H9 (cell line): ENCODE results near the gene KCNIP3. TPM values are rescaled to one million over a fixed set of nuclear protein-coding genes. Genes with fewer than 3 reads are reported as not detected.

Experiments used
- DNase-seq: peaks from one replicate; pipeline ENCODE4 v3.0.0-alpha.2; 2017
- H2AFZ ChIP-seq: one replicate; pipeline ENCODE4 v1.6.1; 2013; ENCODE audit warnings: mild to moderate bottlenecking, low read length, control low read depth, moderate library complexity
- H2AK5ac ChIP-seq: 2 replicates; pipeline ENCODE4 v1.6.1; 2013; ENCODE audit warnings: low read length, control low read depth, mixed read lengths; ENCODE audit not compliant: insufficient read length
- H2BK120ac ChIP-seq: one replicate; pipeline ENCODE4 v1.6.1; 2013; ENCODE audit warnings: low read depth, mild to moderate bottlenecking, low read length, control low read depth, inconsistent platforms; ENCODE audit not compliant: poor library complexity, severe bottlenecking
- H2BK12ac ChIP-seq: 2 replicates; pipeline ENCODE4 v1.6.1; 2013; ENCODE audit warnings: low read length, control low read depth, mixed read lengths, low read depth; ENCODE audit not compliant: insufficient read length
- H2BK15ac ChIP-seq: 2 replicates; pipeline ENCODE4 v1.6.1; 2013; ENCODE audit warnings: low read depth, low read length, control low read depth
- H2BK20ac ChIP-seq: one replicate; pipeline ENCODE4 v1.6.1; 2013; ENCODE audit warnings: low read depth, mild to moderate bottlenecking, low read length, control low read depth, inconsistent platforms; ENCODE audit not compliant: poor library complexity, severe bottlenecking
- H2BK5ac ChIP-seq: 2 replicates; pipeline ENCODE4 v1.6.1; 2013; ENCODE audit warnings: low read length, control low read depth, mixed read lengths; ENCODE audit not compliant: insufficient read length
- H3K14ac ChIP-seq: 2 replicates; pipeline ENCODE4 v1.6.1; 2013; ENCODE audit warnings: low read length, control low read depth; ENCODE audit not compliant: insufficient read depth
- H3K18ac ChIP-seq: 2 replicates; pipeline ENCODE4 v1.6.1; 2013; ENCODE audit warnings: low read depth, mild to moderate bottlenecking, mixed read lengths, low read length, control low read depth; ENCODE audit not compliant: insufficient read length
- H3K23ac ChIP-seq: 2 replicates; pipeline ENCODE4 v1.6.1; 2013; ENCODE audit warnings: low read length, control low read depth, mixed read lengths, low read depth; ENCODE audit not compliant: insufficient read length
- H3K23me2 ChIP-seq: 2 replicates; pipeline ENCODE4 v1.6.1; 2013; ENCODE audit warnings: low read depth, mild to moderate bottlenecking, mixed read lengths, low read length, control low read depth; ENCODE audit not compliant: insufficient read length, poor library complexity, severe bottlenecking
- H3K27ac ChIP-seq: 2 replicates; pipeline ENCODE4 v1.5.1; 2013; ENCODE audit warnings: low read length, control low read depth, mixed read lengths, low read depth; ENCODE audit not compliant: insufficient read length
- H3K27me3 ChIP-seq: 2 replicates; pipeline ENCODE4 v1.6.1; 2013; ENCODE audit warnings: low read length, control low read depth, inconsistent platforms; ENCODE audit not compliant: insufficient read depth
- H3K4ac ChIP-seq: 2 replicates; pipeline ENCODE4 v1.6.1; 2013; ENCODE audit warnings: low read depth, mild to moderate bottlenecking, control low read depth, inconsistent platforms, low read length, moderate library complexity
- H3K4me1 ChIP-seq: 2 replicates; pipeline ENCODE4 v1.6.1; 2013; ENCODE audit warnings: low read length, control low read depth, inconsistent platforms; ENCODE audit not compliant: insufficient read depth
- H3K4me2 ChIP-seq: 2 replicates; pipeline ENCODE4 v1.6.1; 2013; ENCODE audit warnings: low read length, control low read depth, mixed read lengths; ENCODE audit not compliant: insufficient read length, insufficient read depth
- H3K56ac ChIP-seq: 2 replicates; pipeline ENCODE4 v1.6.1; 2013; ENCODE audit warnings: low read depth, mild to moderate bottlenecking, mixed read lengths, low read length, control low read depth; ENCODE audit not compliant: insufficient read length
- H3K79me1 ChIP-seq: 2 replicates; pipeline ENCODE4 v1.6.1; 2013; ENCODE audit warnings: low read depth, mild to moderate bottlenecking, moderate library complexity, low read length, control low read depth, inconsistent platforms; ENCODE audit not compliant: insufficient read depth, poor library complexity, severe bottlenecking
- H3K79me2 ChIP-seq: 2 replicates; pipeline ENCODE4 v1.6.1; 2013; ENCODE audit warnings: low read length, control low read depth, inconsistent platforms; ENCODE audit not compliant: insufficient read depth
- H3K9ac ChIP-seq: 2 replicates; pipeline ENCODE4 v1.6.1; 2013; ENCODE audit warnings: low read length, control low read depth, mixed read lengths; ENCODE audit not compliant: insufficient read length; ENCODE audit errors: extremely low read depth
- H3K9me3 ChIP-seq: one replicate; pipeline ENCODE4 v1.6.1; 2013; ENCODE audit warnings: low read depth, low read length, inconsistent platforms; ENCODE audit not compliant: control insufficient read depth
- H3T11ph ChIP-seq: one replicate; pipeline ENCODE4 v1.6.1; 2013; ENCODE audit warnings: mild to moderate bottlenecking, low read length, control low read depth, inconsistent platforms
- H4K20me1 ChIP-seq: one replicate; pipeline ENCODE4 v1.6.1; 2013; ENCODE audit not compliant: control insufficient read depth, insufficient read length, insufficient read depth
- H4K5ac ChIP-seq: 2 replicates; pipeline ENCODE4 v1.6.1; 2013; ENCODE audit warnings: low read depth, mild to moderate bottlenecking, mixed read lengths, low read length, control low read depth; ENCODE audit not compliant: insufficient read length
- H4K8ac ChIP-seq: replicated peaks from 2 replicates; pipeline ENCODE4 v1.6.1; 2013; ENCODE audit warnings: low read length, control low read depth, mixed read lengths, low read depth; ENCODE audit not compliant: insufficient read length
- H4K91ac ChIP-seq: 2 replicates; pipeline ENCODE4 v1.6.1; 2013; ENCODE audit warnings: low read depth, mild to moderate bottlenecking, moderate library complexity, mixed read lengths, low read length, control low read depth; ENCODE audit not compliant: insufficient read length
- H3K27ac Mint-ChIP-seq, 3 experiments: 2 replicates in 2 of 3; 3 replicates in 1 of 3; pipeline ENCODE4 v1.8.0; 2020 to 2021; ENCODE audit warnings: mixed read lengths in 3 of 3, mild to moderate bottlenecking in 1 of 3, moderate library complexity in 1 of 3
- H3K27me3 Mint-ChIP-seq: 2 replicates; pipeline ENCODE4 v1.8.0; 2021; ENCODE audit warnings: low read depth, mild to moderate bottlenecking, moderate library complexity, mixed read lengths
- H3K36me3 Mint-ChIP-seq, 3 experiments: 2 replicates in 2 of 3; 3 replicates in 1 of 3; pipeline ENCODE4 v1.8.0; 2020 to 2021; ENCODE audit warnings: low read depth in 3 of 3, mixed read lengths in 3 of 3; ENCODE audit not compliant: insufficient read depth in 1 of 3
- H3K4me1 Mint-ChIP-seq, 2 experiments: 2 replicates each; pipeline ENCODE4 v1.8.0; 2020; ENCODE audit warnings: mixed read lengths in 2 of 2
- H3K4me3 Mint-ChIP-seq, 2 experiments: 2 replicates in 1 of 2; 3 replicates in 1 of 2; pipeline ENCODE4 v1.8.0; 2020 to 2021; ENCODE audit warnings: mild to moderate bottlenecking in 2 of 2, mixed read lengths in 2 of 2, moderate library complexity in 1 of 2
- H3K9me3 Mint-ChIP-seq, 2 experiments: 2 replicates in 1 of 2; 3 replicates in 1 of 2; pipeline ENCODE4 v1.8.0; 2020; ENCODE audit warnings: mild to moderate bottlenecking in 2 of 2, mixed read lengths in 2 of 2, moderate library complexity in 1 of 2
- CTCF ChIP-seq: fragments of 200-600 bp; sonication (generic); conservative IDR thresholded peaks from 3 replicates; pipeline ENCODE4 v1.8.0; 2021; ENCODE audit warnings: antibody characterized with exemption, mild to moderate bottlenecking
- WGBS: extraction: QIAGEN DNeasy Blood & Tissue Kit; methylation state at CpG from one replicate; pipeline ENCODE4 v1.1.7; 2013; ENCODE audit warnings: missing lambda C conversion rate, low lambda C conversion rate, mixed read lengths; ENCODE audit not compliant: insufficient read length; ENCODE audit errors: extremely low coverage; 5-methylcytosine and 5-hydroxymethylcytosine counted together
- total RNA-seq: library from RNA; stranded (reverse); gene quantifications from 2 replicates; pipeline ENCODE4 v1.2.1, GENCODE V29; 2021

The KCNIP3 gene
- total RNA-seq, 1 experiment from 2014 or later = 1.5 TPM

- WGBS = no CpG with 5 or more reads among the region's 15 CpGs
- H2BK5ac ChIP-seq = no peak overlapping the region
- H3K79me2 ChIP-seq = no peaks in the 10 kb centered on the region
- no peaks in the 10 kb centered on the region for H3K23me2 ChIP-seq
- no peak overlapping the region for H3K4me3 Mint-ChIP-seq
- H3K4me1 ChIP-seq = no peaks in the 10 kb centered on the region
- no peak overlapping the region for H3K9ac ChIP-seq
- H3K27me3 ChIP-seq = no peaks in the 10 kb centered on the region
- no peaks in the 10 kb centered on the region for H4K20me1 ChIP-seq
- H4K91ac ChIP-seq = no peak overlapping the region
- no peak overlapping the region for H2BK120ac ChIP-seq
- H3K27me3 Mint-ChIP-seq = no peaks in the 10 kb centered on the region; the same call in none of the 2 replicates
- no peak overlapping the region; the same call in 1 of the 2 replicates for H3K14ac ChIP-seq
- H3T11ph ChIP-seq = no peak overlapping the region
- no peak overlapping the region for H3K56ac ChIP-seq
- peak overlapping the region in 1 of 3 experiments; percentile 37; a peak in 1 of 7 replicates for H3K27ac Mint-ChIP-seq
- peaks cover 1 to 3% of the 10 kb centered on the region in 2 experiments; a peak in 2 of 5 replicates for H3K9me3 Mint-ChIP-seq
- H4K8ac ChIP-seq = no peak overlapping the region
- H3K9me3 ChIP-seq = no peaks in the 10 kb centered on the region
- no peaks in the 10 kb centered on the region for H3K36me3 Mint-ChIP-seq
- H2BK12ac ChIP-seq = no peak overlapping the region
- no peak overlapping the region for H4K5ac ChIP-seq
- H2BK15ac ChIP-seq = no peak overlapping the region
- H3K4ac ChIP-seq = no peak overlapping the region
- no peak overlapping the region for H2AFZ ChIP-seq
- no peak overlapping the region for H3K27ac ChIP-seq
- DNase-seq = no peak
- H3K18ac ChIP-seq = no peak overlapping the region
- no peak overlapping the region for H2BK20ac ChIP-seq
- H3K23ac ChIP-seq = no peak overlapping the region
- peaks cover 2 to 7% of the 10 kb centered on the region in 2 experiments; a peak in 3 of 4 replicates for H3K4me1 Mint-ChIP-seq
- H3K79me1 ChIP-seq = no peaks in the 10 kb centered on the region
- no peak overlapping the region for H3K4me2 ChIP-seq
- no peak for TF ChIP-seq CTCF
- H2AK5ac ChIP-seq = no peak overlapping the region
Measured at GRCh38 chr2:95328358-95329125, 31.4 kb downstream of the KCNIP3 start.
